Pancreas (tissue), 10 donors: Measurements from ENCODE around the gene VWF. TPM values are rescaled to one million over a fixed set of nuclear protein-coding genes. Genes with fewer than 3 reads are reported as not detected.

Experiments
- ATAC-seq, 4 donors: fragments of 200-7000 bp; cut with Tn5 transposase; one replicate each; pipeline versions ENCODE4 v1.8.0 to v1.9.1; 2020; ENCODE audit warnings: mild to moderate bottlenecking in 4 of 4, moderate library complexity in 4 of 4
- DNase-seq, 6 donors: peaks; one replicate each; pipeline ENCODE4 v3.0.0-alpha.2; 2020
- FAIRE-seq: peaks from 2 replicates; lab custom pipeline; 2012; peaks lifted over from hg19 to GRCh38; lab: Jason Lieb, UNC
- H3K27ac ChIP-seq, 4 donors: fragments of 200-600 bp; sonication (generic); 1 replicate in 3 of 4; 2 replicates in 1 of 4; pipeline versions ENCODE4 v1.5.0 to v1.8.0; 2020
- H3K27me3 ChIP-seq, 4 donors: fragments of 200-600 bp; one replicate each; pipeline ENCODE4 v1.8.0; 2021
- H3K36me3 ChIP-seq, 3 donors: fragments of 200-600 bp; sonication (generic) in 1 of 3; one replicate each; pipeline versions ENCODE4 v1.5.0 to v1.8.0; 2020 to 2021
- H3K4me1 ChIP-seq, 3 donors: fragments of 200-600 bp; one replicate each; pipeline ENCODE4 v1.8.0; 2021
- H3K4me3 ChIP-seq, 4 donors: fragments of 200-600 bp; sonication (generic) in 2 of 4; one replicate each; pipeline versions ENCODE4 v1.5.0 to v1.8.0; 2020 to 2021
- H3K9me3 ChIP-seq, 4 donors: fragments of 200-600 bp; one replicate each; pipeline ENCODE4 v1.8.0; 2021
- WGBS, 2 donors: extraction: QIAGEN DNeasy Blood & Tissue Kit; methylation state at CpG; one replicate each; pipeline ENCODE4 v1.1.7; 2013; 5-methylcytosine and 5-hydroxymethylcytosine counted together
- intact Hi-C, 3 donors: fragments of 100-400 bp; cut with DNase I; formaldehyde crosslinking; loops; one replicate each; pipeline versions ENCODE4 v1.11.1 to v1.14.2; 2022
- polyA plus RNA-seq, 2 donors: library from polyadenylated mRNA; stranded (reverse); fragments of 200-250 nt; gene quantifications; one replicate each; pipeline ENCODE4 v1.2.3, GENCODE V29; 2013
- total RNA-seq, 6 donors: library from RNA; stranded (reverse); fragmentation: NEBNext Ultra II Directional in 4 of 6; extraction: Animal tissue kit (Norgen Biotek cat#: 25700) in 4 of 6; gene quantifications; one replicate each; pipeline versions ENCODE4 v1.2.1 to v1.2.4, GENCODE V29; 2021 to 2023
- TF ChIP-seq, protein P1 (sequence below), 4 donors: fragments of 200-600 bp; sonication (generic) in 3 of 4; IDR thresholded peaks; one replicate each; pipeline versions ENCODE4 v1.5.0 to v1.8.0; 2021; ENCODE audit warnings: antibody characterized with exemption in 4 of 4
- donor health status: healthy with polysubstance abuse.
- donor health status: DM: no; HTN: no; CAD: no; lungs with moderate emphysema.
- donor health status: DM: no; HTN: no; CAD: no.
- donor health status: control.
- donor health status: control.
- donor health status: Bipolar disorder and iron deficiency.
- donor health status: DM: yes; HTN: yes; CAD: no.
- donor health status: DM: no; HTN: no; CAD: no.
- donor health status: DM: no; HTN: no; CAD: no.
- donor health status: DM: yes; HTN: yes; CAD: no.

The VWF gene
- total and polyA plus RNA-seq, 8 donors: 15.9 to 53.1 (median 29.1) TPM

DNA sequence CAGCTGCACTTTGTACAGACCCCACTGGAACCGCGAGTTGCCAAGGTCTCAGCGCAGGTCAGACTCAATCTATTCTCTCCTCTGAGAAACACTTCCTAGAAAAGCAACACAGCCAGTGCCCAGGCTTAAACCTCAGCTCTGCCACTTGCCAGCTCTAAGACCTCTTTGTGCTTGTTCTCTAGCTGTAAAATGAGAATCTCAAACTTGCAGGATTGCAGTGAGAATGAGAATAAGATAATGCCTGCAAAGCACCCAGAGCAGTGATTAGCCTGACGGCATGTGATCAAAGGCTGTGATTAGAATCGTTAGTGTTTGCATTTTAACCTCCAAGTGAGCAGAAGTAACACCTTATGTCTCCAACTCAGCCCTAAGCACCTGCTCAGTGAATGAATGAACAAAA lies 200.7 kb downstream of the VWF start:
- intact Hi-C loops: no loop called here
- 15 to 20% methylated on average over 5 of the region's 5 CpGs for WGBS, 2 donors
- no peaks in the 10 kb centered on the region for H3K36me3 ChIP-seq
- H3K9me3 ChIP-seq: no peaks in the 10 kb centered on the region
- H3K27ac ChIP-seq: no peak overlapping the region
- DNase-seq (no peak), FAIRE-seq (no peak), ATAC-seq (no peak)
- no peaks in the 10 kb centered on the region for H3K27me3 ChIP-seq
- TF ChIP-seq, protein P1, sequence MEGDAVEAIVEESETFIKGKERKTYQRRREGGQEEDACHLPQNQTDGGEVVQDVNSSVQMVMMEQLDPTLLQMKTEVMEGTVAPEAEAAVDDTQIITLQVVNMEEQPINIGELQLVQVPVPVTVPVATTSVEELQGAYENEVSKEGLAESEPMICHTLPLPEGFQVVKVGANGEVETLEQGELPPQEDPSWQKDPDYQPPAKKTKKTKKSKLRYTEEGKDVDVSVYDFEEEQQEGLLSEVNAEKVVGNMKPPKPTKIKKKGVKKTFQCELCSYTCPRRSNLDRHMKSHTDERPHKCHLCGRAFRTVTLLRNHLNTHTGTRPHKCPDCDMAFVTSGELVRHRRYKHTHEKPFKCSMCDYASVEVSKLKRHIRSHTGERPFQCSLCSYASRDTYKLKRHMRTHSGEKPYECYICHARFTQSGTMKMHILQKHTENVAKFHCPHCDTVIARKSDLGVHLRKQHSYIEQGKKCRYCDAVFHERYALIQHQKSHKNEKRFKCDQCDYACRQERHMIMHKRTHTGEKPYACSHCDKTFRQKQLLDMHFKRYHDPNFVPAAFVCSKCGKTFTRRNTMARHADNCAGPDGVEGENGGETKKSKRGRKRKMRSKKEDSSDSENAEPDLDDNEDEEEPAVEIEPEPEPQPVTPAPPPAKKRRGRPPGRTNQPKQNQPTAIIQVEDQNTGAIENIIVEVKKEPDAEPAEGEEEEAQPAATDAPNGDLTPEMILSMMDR (IDR thresholded peaks at IDR 0.05): no peak
- H3K4me3 ChIP-seq: no peak overlapping the region
- H3K4me1 ChIP-seq: no peaks in the 10 kb centered on the region

DNA sequence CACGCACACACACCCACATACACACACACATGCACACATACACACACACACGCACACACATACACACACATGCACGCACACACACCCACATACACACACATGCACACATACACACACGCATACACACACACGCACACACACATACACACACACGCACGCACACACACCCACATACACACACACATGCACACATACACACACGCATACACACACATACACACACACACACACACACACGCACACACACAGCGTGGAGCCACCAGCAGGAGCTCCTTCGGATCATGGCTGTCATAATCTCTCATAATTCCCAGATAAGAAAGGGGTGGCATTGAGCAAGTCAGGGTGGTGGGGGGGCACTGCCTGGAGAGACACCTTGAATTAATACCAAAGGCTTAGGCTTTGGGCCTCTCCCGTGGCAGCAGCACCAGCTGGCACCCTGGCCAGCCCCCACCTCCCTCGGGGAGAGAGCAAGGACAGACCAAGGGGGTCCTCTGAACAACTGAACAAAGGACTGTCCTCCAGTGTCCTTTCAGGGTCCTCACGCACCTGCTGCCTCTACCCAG lies 201.3 kb downstream of the VWF start:
- TF ChIP-seq, protein P1 (IDR thresholded peaks at IDR 0.05): no peak
- Histone ChIP-seq H3K4me1 (no peaks in the 10 kb centered on the region), H3K9me3 (no peaks in the 10 kb centered on the region), H3K4me3 (no peak overlapping the region), H3K27ac (no peak overlapping the region), H3K36me3 (no peaks in the 10 kb centered on the region), H3K27me3 (no peaks in the 10 kb centered on the region)
- DNase-seq (no peak), ATAC-seq (no peak), FAIRE-seq (no peak)
- 44 to 63% methylated on average over 13 to 14 of the region's 14 CpGs for WGBS, 2 donors
- intact Hi-C loops: no loop called here

DNA sequence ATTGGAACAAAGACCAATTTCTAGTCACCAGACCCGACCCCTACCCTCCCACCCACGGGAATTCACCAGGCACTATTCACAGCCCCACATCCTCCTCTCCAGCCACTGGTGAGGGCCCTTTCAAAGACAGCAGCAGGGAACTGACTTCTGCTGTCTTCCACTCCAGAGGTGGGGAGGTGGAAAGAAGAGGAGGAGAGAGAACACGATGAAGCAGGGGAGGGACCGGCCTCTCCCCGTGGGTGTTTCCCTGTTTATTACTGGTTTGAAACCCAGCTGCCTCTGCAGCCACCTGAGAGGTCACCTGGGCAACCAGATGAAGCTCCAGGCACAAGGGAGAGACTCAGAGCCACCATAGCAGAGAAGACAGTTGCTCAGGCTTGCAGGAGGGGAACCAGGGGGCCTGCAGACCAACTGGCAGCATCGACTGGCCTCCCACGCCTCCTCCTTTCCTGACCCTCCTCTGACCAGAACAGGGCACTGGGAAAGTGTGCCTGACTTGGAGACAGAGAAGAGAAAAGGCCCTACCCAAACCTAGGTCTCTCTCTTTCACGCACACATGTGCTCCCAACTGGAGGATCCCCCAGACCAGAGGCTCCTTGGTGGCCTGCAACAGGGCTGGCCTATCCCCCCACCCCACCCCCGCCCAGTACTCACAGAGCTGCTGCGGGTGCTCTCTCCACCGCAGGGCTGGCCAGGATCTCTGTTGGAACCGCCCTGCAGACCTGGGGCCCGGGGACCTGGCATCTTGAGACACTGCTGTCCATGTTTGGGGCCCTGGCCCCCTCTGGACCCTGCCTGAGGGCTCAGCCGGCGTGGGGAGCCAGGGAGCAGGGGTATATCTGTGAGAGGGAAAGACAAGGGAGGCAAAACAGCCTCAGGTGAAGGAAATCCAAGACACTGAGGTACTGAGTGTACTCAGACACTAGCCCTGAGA lies 202.2 kb downstream of the VWF start:
- no peak for FAIRE-seq
- H3K27me3 ChIP-seq: no peaks in the 10 kb centered on the region
- no peak overlapping the region for H3K4me3 ChIP-seq
- intact Hi-C loops: no loop called here
- TF ChIP-seq, protein P1 (IDR thresholded peaks at IDR 0.05): no peak
- no peaks in the 10 kb centered on the region for H3K4me1 ChIP-seq
- H3K36me3 ChIP-seq: no peaks in the 10 kb centered on the region
- H3K27ac ChIP-seq: no peak overlapping the region
- DNase-seq: no peak
- WGBS, 2 donors: 54 to 57% methylated on average over 13 to 15 of the region's 15 CpGs
- H3K9me3 ChIP-seq: no peaks in the 10 kb centered on the region
- no peak for ATAC-seq

DNA sequence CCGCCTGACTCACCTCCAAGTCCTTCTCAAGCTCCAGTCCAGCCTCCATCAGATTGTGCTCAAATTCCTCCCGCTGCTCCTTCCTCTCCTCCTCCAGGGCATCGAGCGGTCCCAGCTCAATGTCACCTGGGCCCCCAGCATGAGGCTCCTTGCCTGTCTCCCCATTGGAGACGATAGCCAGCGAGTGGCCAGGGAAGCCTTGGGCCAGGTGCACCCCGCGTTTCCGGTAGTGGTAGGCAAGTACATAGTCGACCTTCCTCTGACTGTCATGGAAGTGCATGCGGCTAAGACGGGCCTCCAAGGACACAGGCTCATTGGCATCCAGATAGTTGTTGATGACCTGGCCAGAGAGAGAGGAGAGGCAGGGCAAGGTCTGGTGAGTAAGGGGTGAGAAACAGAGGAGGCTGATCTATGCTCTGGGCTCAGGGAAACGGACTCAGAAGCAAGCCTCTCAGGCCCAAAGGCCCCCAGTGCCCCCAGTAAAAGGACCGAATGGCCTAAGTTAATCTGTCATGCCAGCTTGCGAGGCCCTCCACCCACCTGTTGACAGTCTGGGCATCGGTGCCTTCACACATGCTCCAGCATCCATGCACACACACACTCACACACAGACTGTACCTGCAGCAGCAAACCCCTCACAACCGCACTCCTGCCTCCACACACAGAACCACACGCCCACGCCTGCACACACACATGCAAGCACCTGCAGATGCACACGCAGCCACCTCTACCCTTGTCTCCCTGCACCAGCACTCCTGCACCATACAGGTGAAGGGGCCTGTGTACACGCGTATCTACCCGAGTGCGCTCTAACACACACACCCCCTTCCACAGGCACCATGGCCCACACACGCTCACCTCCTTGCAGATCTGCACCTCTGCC lies 203.2 kb downstream of the VWF start:
- H3K4me1 ChIP-seq: no peaks in the 10 kb centered on the region
- ATAC-seq (no peak), DNase-seq (no peak), FAIRE-seq (no peak)
- no peaks in the 10 kb centered on the region for H3K27me3 ChIP-seq
- TF ChIP-seq, protein P1 (IDR thresholded peaks at IDR 0.05): no peak
- H3K36me3 ChIP-seq: no peaks in the 10 kb centered on the region
- H3K9me3 ChIP-seq: no peaks in the 10 kb centered on the region
- intact Hi-C loops: no loop called here
- H3K4me3 ChIP-seq: no peak overlapping the region
- WGBS, 2 donors: 78 to 81% methylated on average over 25 of the region's 25 CpGs
- no peak overlapping the region for H3K27ac ChIP-seq
